ENCODE data around the gene ARHGAP15.

GRCh38 chr2:143426296-143426695, 297.1 kb downstream of the ARHGAP15 start:
- TF ChIP-seq, protein P1, sequence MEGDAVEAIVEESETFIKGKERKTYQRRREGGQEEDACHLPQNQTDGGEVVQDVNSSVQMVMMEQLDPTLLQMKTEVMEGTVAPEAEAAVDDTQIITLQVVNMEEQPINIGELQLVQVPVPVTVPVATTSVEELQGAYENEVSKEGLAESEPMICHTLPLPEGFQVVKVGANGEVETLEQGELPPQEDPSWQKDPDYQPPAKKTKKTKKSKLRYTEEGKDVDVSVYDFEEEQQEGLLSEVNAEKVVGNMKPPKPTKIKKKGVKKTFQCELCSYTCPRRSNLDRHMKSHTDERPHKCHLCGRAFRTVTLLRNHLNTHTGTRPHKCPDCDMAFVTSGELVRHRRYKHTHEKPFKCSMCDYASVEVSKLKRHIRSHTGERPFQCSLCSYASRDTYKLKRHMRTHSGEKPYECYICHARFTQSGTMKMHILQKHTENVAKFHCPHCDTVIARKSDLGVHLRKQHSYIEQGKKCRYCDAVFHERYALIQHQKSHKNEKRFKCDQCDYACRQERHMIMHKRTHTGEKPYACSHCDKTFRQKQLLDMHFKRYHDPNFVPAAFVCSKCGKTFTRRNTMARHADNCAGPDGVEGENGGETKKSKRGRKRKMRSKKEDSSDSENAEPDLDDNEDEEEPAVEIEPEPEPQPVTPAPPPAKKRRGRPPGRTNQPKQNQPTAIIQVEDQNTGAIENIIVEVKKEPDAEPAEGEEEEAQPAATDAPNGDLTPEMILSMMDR (IDR thresholded peaks at IDR 0.05) = no peak
- TF ChIP-seq POLR2A (IDR thresholded peaks at IDR 0.05) (no peak), EP300 (IDR thresholded peaks at IDR 0.05) (no peak), POLR2AphosphoS5 (IDR thresholded peaks at IDR 0.05) (no peak)

All from suprapubic skin (tissue), 4 donors.